Measurements from ENCODE around the gene LRRC32. TPM values are rescaled to one million over a fixed set of nuclear protein-coding genes. Genes with fewer than 3 reads are reported as not detected.
A peak's percentile ranks its signal among the peaks of the same experiment; 100 is the strongest.

The LRRC32 gene
- total RNA-seq, 4 donors from 2014 or later = 22.7 to 37.6 (median 31.1) TPM

DNA sequence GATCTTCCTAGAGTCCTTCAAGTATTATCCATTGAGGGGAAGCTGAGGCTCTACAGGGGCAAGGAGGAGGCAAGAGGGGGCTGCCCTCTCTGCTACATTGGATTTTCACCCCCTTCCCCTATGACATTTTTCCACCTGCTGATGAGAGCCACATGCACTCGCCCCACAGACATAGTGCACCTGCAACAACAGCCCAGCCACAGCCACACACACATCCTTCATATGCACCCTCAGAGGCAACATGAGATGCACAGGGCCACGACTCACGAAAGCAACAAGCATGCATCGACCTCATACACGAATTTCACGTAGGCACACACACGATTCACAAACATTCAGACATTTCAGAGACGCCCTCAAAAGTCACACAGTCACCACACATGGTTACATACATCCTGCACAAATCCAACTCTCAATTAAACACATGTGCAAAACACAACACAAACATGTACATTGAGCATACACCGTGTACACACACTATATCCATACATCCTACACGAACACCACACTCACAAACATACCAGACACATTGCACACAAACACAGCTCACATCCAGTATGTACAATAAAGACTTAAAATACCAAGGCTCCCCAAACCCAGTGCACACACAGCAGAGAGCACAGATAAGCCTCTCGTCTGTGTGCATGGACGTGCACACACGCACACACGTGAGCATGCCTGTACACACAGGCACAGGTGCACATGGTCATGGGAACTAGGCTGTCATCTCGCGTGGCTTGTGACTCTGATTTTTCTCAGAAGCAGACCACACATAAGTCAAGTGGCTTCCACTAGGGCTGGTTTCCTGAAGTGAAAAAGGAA is 6.3 kb upstream of the LRRC32 start:
- Histone ChIP-seq H3K27ac (no peak overlapping the region), H3K9me3 (no peaks in the 10 kb centered on the region), H3K27me3 (peaks cover 6% of the 10 kb centered on the region), H3K36me3 (no peaks in the 10 kb centered on the region), H3K4me3 (no peak overlapping the region), H3K4me1 (peaks cover 0 to 27% (median 0%) of the 10 kb centered on the region in 3 donors)
- whole genome bisulfite sequencing, 2 donors (ENCODE audit: low coverage in 1 of 2) = 72 to 92% methylated on average over 12 to 13 of the region's 16 CpGs
- TF ChIP-seq POLR2A (IDR thresholded peaks at IDR 0.05) = no peak
- TF ChIP-seq, protein P1, sequence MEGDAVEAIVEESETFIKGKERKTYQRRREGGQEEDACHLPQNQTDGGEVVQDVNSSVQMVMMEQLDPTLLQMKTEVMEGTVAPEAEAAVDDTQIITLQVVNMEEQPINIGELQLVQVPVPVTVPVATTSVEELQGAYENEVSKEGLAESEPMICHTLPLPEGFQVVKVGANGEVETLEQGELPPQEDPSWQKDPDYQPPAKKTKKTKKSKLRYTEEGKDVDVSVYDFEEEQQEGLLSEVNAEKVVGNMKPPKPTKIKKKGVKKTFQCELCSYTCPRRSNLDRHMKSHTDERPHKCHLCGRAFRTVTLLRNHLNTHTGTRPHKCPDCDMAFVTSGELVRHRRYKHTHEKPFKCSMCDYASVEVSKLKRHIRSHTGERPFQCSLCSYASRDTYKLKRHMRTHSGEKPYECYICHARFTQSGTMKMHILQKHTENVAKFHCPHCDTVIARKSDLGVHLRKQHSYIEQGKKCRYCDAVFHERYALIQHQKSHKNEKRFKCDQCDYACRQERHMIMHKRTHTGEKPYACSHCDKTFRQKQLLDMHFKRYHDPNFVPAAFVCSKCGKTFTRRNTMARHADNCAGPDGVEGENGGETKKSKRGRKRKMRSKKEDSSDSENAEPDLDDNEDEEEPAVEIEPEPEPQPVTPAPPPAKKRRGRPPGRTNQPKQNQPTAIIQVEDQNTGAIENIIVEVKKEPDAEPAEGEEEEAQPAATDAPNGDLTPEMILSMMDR (IDR thresholded peaks at IDR 0.05) = no peak
- no peak for TF ChIP-seq POLR2AphosphoS5 (IDR thresholded peaks at IDR 0.05)
- TF ChIP-seq EP300 (IDR thresholded peaks at IDR 0.05) = no peak
- no peak for ATAC-seq

DNA sequence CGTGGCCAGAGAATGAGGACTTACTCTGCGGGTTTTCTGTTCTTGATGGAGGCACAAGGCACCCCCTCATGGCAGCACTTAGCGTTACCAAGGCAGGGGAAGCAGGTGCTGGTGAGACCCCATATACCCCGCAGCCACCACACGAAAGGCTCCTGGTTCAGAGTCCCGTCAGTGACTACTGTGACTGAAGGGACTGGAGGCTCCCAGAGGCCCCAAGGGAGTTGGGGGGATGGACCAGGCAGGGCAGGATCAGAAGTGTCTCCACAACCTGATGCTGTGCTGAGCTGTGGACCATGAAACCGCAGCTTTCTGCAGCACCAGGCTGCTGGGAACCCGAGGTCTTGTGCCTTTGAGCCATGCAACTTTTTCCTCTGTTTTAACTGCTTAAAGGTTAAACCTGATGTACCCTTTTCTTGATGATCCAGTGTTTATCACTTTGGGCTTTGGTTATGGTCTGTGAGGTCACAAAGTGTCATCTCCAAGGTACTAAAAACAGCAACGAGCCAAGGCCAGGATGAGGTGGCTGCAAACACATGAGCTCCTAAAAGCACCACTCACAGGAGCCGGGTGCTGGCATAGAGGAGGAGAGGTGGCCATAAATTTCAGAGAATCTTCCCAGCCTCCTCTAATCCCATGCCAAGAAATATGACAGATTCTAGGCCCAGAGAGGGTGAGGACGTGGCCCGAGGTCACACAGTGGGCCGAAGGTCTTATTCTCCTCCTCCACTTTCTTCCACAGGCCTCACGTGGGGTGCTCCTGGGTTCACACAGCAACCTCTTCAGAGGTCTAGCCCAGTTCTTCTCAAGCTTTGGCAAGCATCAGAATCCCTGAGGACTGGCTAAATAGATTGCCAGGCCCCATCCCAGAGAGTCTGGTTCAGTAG is 4.2 kb upstream of the LRRC32 start:
- no peak for TF ChIP-seq POLR2A (IDR thresholded peaks at IDR 0.05)
- TF ChIP-seq POLR2AphosphoS5 (IDR thresholded peaks at IDR 0.05) = no peak
- no peak for TF ChIP-seq EP300 (IDR thresholded peaks at IDR 0.05)
- TF ChIP-seq, protein P1 (IDR thresholded peaks at IDR 0.05) = no peak
- Histone ChIP-seq H3K4me3 (no peak overlapping the region), H3K9me3 (no peaks in the 10 kb centered on the region), H3K4me1 (peaks cover 0 to 42% (median 7%) of the 10 kb centered on the region in 3 donors), H3K27me3 (peaks cover 19% of the 10 kb centered on the region), H3K27ac (no peak overlapping the region), H3K36me3 (no peaks in the 10 kb centered on the region)
- ATAC-seq = no peak
- 84 to 95% methylated on average over 4 to 7 of the region's 14 CpGs for WGBS, 2 donors (ENCODE audit: low coverage in 1 of 2)

DNA sequence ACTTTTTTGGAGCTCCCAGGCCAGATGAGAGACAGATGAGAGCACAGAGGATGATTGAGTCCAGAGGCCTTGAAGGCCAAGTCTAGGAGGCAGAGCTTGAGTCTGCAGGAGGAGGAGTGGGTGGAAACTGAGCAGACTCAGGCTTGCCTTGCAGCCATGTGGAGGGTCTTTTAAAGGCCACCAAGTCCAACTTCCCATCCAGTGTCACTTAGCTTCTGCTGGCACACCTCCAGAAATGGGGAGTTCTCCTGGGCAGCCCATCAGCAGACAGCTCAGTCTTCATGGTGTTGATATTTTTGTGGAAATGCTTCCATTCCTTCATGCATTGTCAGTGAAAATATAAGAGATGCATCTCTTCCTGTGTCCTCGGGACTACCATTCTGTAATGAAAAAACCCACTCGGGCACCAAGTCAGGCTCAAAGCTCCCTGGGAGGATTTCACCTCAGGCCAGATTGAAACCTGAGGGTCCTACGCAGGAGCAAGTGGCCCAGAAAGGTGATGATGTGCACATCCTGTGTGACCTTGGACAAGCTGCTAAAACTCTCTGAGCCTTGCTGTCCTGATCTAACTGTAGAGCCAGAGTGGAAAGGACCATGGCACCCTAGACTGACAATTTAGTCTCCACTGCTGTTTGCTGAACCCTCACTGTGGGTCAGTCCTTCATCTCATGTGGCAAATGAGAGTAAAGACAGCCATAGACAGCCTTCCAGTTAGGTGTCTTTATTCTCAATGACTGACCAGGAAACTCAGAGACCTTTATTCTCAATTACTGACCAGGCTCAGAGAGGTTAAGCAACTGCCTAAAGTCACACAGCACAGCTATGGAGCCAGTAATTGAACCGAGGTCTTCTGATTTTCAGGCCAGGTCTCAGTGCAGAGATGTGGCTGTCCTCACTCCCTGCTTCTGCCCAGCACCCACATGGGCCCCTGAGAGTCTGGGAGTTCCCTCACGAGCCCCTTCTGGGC is 2.9 kb upstream of the LRRC32 start:
- peaks cover 0 to 43% (median 7%) of the 10 kb centered on the region in 3 donors for H3K4me1 ChIP-seq
- ATAC-seq = no peak
- no peak overlapping the region for H3K27ac ChIP-seq
- 83 to 100% methylated on average over 2 to 3 of the region's 5 CpGs for WGBS, 2 donors (ENCODE audit: low coverage in 1 of 2)
- TF ChIP-seq POLR2A (IDR thresholded peaks at IDR 0.05) (no peak), EP300 (IDR thresholded peaks at IDR 0.05) (no peak), POLR2AphosphoS5 (IDR thresholded peaks at IDR 0.05) (no peak)
- TF ChIP-seq, protein P1 (IDR thresholded peaks at IDR 0.05) = no peak
- no peaks in the 10 kb centered on the region for H3K9me3 ChIP-seq
- H3K27me3 ChIP-seq = peaks cover 22% of the 10 kb centered on the region
- no peaks in the 10 kb centered on the region for H3K36me3 ChIP-seq
- H3K4me3 ChIP-seq = no peak overlapping the region

DNA sequence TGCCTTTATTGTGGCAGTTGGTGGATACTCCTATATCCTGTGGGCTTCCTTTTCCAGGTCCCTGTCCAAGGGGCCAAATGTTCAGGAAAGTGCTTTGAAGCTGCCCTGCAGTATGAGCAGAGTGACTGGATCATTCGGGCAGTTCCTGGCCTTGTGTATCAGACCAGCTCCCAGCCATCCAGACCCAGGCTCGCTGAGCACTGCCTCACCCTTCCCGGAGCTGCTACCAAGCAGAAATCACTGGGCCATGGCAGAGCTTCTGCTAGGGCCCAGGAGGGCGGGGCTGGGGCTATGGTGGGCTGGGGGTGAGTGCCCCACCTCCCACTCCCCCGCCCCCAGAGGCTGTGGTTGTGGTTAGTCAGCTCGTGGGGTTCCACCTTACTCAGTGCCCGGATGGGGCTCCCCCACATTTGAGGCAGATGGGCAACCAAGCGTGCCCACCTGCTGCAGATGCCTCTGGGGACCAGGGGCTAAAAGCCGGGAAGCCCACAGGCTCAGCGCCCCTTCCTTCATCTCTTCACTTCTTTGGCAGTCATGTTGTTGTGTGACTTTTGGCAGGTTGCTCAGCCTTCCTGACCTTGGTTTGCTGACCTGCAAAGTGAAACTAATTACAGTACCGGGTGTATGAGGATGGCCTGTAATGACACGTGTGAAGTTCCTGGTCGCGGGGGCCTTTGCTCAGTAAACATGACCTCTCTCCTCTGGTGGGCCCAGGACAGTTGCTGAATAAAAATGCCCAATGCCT is 2.1 kb upstream of the LRRC32 start:
- Histone ChIP-seq H3K9me3 (no peaks in the 10 kb centered on the region), H3K36me3 (no peaks in the 10 kb centered on the region), H3K27ac (peak overlapping the region in 3 of 4 donors; percentile 72 to 82 (median 74)), H3K27me3 (peaks cover 24% of the 10 kb centered on the region), H3K4me3 (no peak overlapping the region), H3K4me1 (peaks cover 0 to 41% (median 7%) of the 10 kb centered on the region in 3 donors)
- peak; percentile 3 for ATAC-seq
- 63 to 70% methylated on average over 5 to 6 of the region's 14 CpGs for WGBS, 2 donors (ENCODE audit: low coverage in 1 of 2)
- TF ChIP-seq, protein P1 (IDR thresholded peaks at IDR 0.05) = no peak
- TF ChIP-seq POLR2A (IDR thresholded peaks at IDR 0.05) = no peak
- no peak for TF ChIP-seq EP300 (IDR thresholded peaks at IDR 0.05)
- no peak for TF ChIP-seq POLR2AphosphoS5 (IDR thresholded peaks at IDR 0.05)
